ENCODE results near the gene AKAP6. TPM values are rescaled to one million over a fixed set of nuclear protein-coding genes. Genes with fewer than 3 reads are reported as not detected.

The AKAP6 gene
- total and polyA plus RNA-seq, 10 of the 15 experiments (the other 5 are each of a cell fraction or from before 2014, with no cell fraction given): 0.35 to 5.9 (median 2.2) TPM

GRCh38 chr14:32379447-32379846 lies 50.3 kb downstream of the AKAP6 start (continued):
- TF ChIP-seq FOS (IDR thresholded peaks at IDR 0.05; ENCODE audit: borderline replicate concordance, extremely low read depth, insufficient read length): no peak
- TF ChIP-seq MYB (IDR thresholded peaks at IDR 0.05; ENCODE audit: borderline replicate concordance, low read depth, low read length): no peak

GRCh38 chr14:32381869-32382268 lies 52.8 kb downstream of the AKAP6 start:
- no peaks in the 10 kb centered on the region for H3K9me3 ChIP-seq (replicated peaks; ENCODE audit: control insufficient read depth, insufficient read depth, low read length)
- ChIA-PET RAD21 (ENCODE audit: unreplicated experiment) (interaction anchor here (1.1 to 1.7 kb wide), 3 partner anchors 123 to 129 kb away, joined by 4 to 6 read pairs (median 5); no protein-coding TSS in a partner anchor), CTCF (interaction anchor here (3.2 kb wide), 1 partner anchor 128 kb away, joined by 18 read pairs; no protein-coding TSS in a partner anchor), SMC1A (ENCODE audit: uncharacterized antibody, unreplicated experiment) (interaction anchor here (1.0 to 1.7 kb wide), 3 partner anchors 9 to 131 kb away, joined by 3 to 7 read pairs (median 5); no protein-coding TSS in a partner anchor), POLR2A (no interaction called here)
- DNase-seq (ENCODE audit: low read depth, low spot score) (no peak), ATAC-seq (no peak), FAIRE-seq (no peak)
- in situ Hi-C loops (cut with MboI) (no loop called here), intact Hi-C loops (cut with micrococcal nuclease; ENCODE audit: unreplicated experiment) (no loop called here)
- TF ChIP-seq NRF1 (conservative IDR thresholded peaks at IDR 0.05; ENCODE audit: low read depth, low read length) (no peak), CREB1 (IDR thresholded peaks at IDR 0.05; ENCODE audit: low read depth) (no peak), REST (IDR thresholded peaks at IDR 0.05; ENCODE audit: low read depth, low read length) (no peak), YBX1 (IDR thresholded peaks at IDR 0.05) (no peak), ZBTB33 (IDR thresholded peaks at IDR 0.05) (no peak), MXI1 (IDR thresholded peaks at IDR 0.05; ENCODE audit: low read depth, low read length) (no peak), TCF12 (IDR thresholded peaks at IDR 0.05; ENCODE audit: low read depth, low read length) (no peak), BRCA1 (IDR thresholded peaks at IDR 0.05; ENCODE audit: low read depth, low read length) (no peak), RB1 (IDR thresholded peaks at IDR 0.05; ENCODE audit: borderline replicate concordance) (no peak)
- H3K36me3 ChIP-seq (ENCODE audit: control insufficient read depth in 2 of 2, insufficient read depth in 2 of 2, low read length in 1 of 2): no peaks in the 10 kb centered on the region
- H3K4me2 ChIP-seq (ENCODE audit: control insufficient read depth, insufficient read depth): no peak overlapping the region
- H3K4me3 ChIP-seq: no peak overlapping the region
- H4K20me1 ChIP-seq (ENCODE audit: control insufficient read depth, insufficient read depth): no peaks in the 10 kb centered on the region
- H3K27me3 ChIP-seq (replicated peaks in 1 of 2; ENCODE audit: control insufficient read depth in 2 of 2, insufficient read depth in 2 of 2, low read length in 1 of 2): no peaks in the 10 kb centered on the region
- no peaks in the 10 kb centered on the region for H3K79me2 ChIP-seq (ENCODE audit: control insufficient read depth, insufficient read depth, low read length)
- WGBS (ENCODE audit: insufficient coverage, insufficient replicate concordance, low lambda C conversion rate, missing lambda C conversion rate): 0% methylated on average over 2 of the region's 2 CpGs
- H3K27ac ChIP-seq (ENCODE audit: control insufficient read depth, insufficient read depth): no peak overlapping the region
- BruUV-seq (replicated peaks): no TSS peak
- H3K4me1 ChIP-seq (ENCODE audit: control insufficient read depth, insufficient read depth, low read length): no peaks in the 10 kb centered on the region
- no peak overlapping the region for H3K9ac ChIP-seq (ENCODE audit: control insufficient read depth, insufficient read depth, low read length)
- H2AFZ ChIP-seq (ENCODE audit: control insufficient read depth, low read depth, low read length): no peak overlapping the region
